A673 (cell line): Measurements from ENCODE around the gene ATOH8. TPM values are rescaled to one million over a fixed set of nuclear protein-coding genes. Genes with fewer than 3 reads are reported as not detected.

ENCODE experiments used
- BruUV-seq: library from RNA; stranded (reverse); fragments of 400-500 nt; replicated peaks from 2 replicates; lab custom pipeline; 2021; lab: Mats Ljungman, UMichigan
- CTCF ChIA-PET: fragments of 300-600 bp; sonication (Branson Sonifier 250); formaldehyde crosslinking; loops from one replicate; lab custom pipeline; 2022; ENCODE audit warnings: antibody characterized with exemption; lab: Charles Lee
- POLR2A ChIA-PET: fragments of 300-600 bp; sonication (Branson Sonifier 250); formaldehyde crosslinking; loops from one replicate; lab custom pipeline; 2022; ENCODE audit warnings: antibody characterized with exemption; ENCODE audit not compliant: low non-redundant PET; lab: Charles Lee
- DNase-seq: peaks from one replicate; pipeline ENCODE4 v3.0.0-alpha.2; 2015; ENCODE audit warnings: low spot score
- H3K27ac ChIP-seq: fragments of 200-600 bp; sonication (generic); 2 replicates; pipeline ENCODE4 v1.5.1; 2016; ENCODE audit warnings: mixed run types, low read depth, mild to moderate bottlenecking, mixed read lengths, antibody characterized with exemption, low read length; ENCODE audit not compliant: poor library complexity, severe bottlenecking
- H3K27me3 ChIP-seq: fragments of 200-600 bp; sonication (generic); replicated peaks from 2 replicates; pipeline ENCODE4 v1.6.1; 2017; ENCODE audit warnings: mixed run types, low read depth, mild to moderate bottlenecking, mixed read lengths, antibody characterized with exemption, low read length; ENCODE audit not compliant: insufficient read depth, poor library complexity
- H3K36me3 ChIP-seq: fragments of 200-600 bp; sonication (generic); 2 replicates; pipeline ENCODE4 v1.6.1; 2016; ENCODE audit warnings: mixed run types, mild to moderate bottlenecking, mixed read lengths, antibody characterized with exemption, low read length; ENCODE audit not compliant: insufficient read depth, poor library complexity, severe bottlenecking
- H3K4me1 ChIP-seq: fragments of 200-600 bp; sonication (generic); 2 replicates; pipeline ENCODE4 v1.6.1; 2017; ENCODE audit warnings: mixed run types, mild to moderate bottlenecking, mixed read lengths, antibody characterized with exemption, low read length; ENCODE audit not compliant: insufficient read depth, poor library complexity, severe bottlenecking
- H3K4me3 ChIP-seq: fragments of 200-600 bp; sonication (generic); 2 replicates; pipeline ENCODE4 v1.5.1; 2016; ENCODE audit warnings: low read depth, mixed run types, mild to moderate bottlenecking, mixed read lengths, low read length; ENCODE audit not compliant: poor library complexity, severe bottlenecking
- H3K9me3 ChIP-seq: fragments of 200-600 bp; sonication (generic); 2 replicates; pipeline ENCODE4 v1.6.1; 2016; ENCODE audit warnings: mixed run types, low read depth, mild to moderate bottlenecking, mixed read lengths, antibody characterized with exemption, low read length; ENCODE audit not compliant: poor library complexity, severe bottlenecking
- EZH2 ChIP-seq: fragments of 200-600 bp; sonication (generic); IDR thresholded peaks from 2 replicates; pipeline ENCODE4 v1.6.1; 2017; ENCODE audit warnings: borderline replicate concordance, low read depth, mild to moderate bottlenecking, mixed read lengths, antibody characterized with exemption, low read length; ENCODE audit not compliant: poor library complexity, severe bottlenecking
- intact Hi-C: fragments of 100-400 bp; cut with micrococcal nuclease; formaldehyde crosslinking; loops from one replicate; pipeline ENCODE4 v1.10.0; 2022; ENCODE audit not compliant: unreplicated experiment
- total RNA-seq: library from RNA; stranded (reverse); gene quantifications from 2 replicates; pipeline ENCODE4 v1.2.3, GENCODE V29; 2021
- TF ChIP-seq, protein P1 (sequence below): fragments of 300-800, 200-600 bp; sonication (generic); conservative IDR thresholded peaks from 2 replicates; pipeline ENCODE4 v1.5.1; 2017; ENCODE audit warnings: low read depth, mild to moderate bottlenecking, antibody characterized with exemption, low read length, moderate library complexity, mixed read lengths

ATOH8 gene
- total RNA-seq, 1 experiment from 2014 or later = 4.6 TPM

DNA sequence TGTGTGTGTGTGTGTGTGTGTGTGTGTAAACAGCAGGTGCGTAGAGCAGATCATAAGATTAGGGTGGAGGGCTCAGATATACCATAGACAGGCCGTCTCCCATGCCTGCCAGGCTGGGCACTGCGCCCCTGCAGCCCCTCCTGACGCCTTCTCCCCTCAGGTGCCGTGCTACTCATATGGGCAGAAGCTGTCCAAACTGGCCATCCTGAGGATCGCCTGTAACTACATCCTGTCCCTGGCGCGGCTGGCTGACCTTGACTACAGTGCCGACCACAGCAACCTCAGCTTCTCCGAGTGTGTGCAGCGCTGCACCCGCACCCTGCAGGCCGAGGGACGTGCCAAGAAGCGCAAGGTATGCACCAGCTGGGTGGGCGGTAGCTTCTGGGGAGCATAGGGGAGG lies 10.0 kb downstream of the ATOH8 start:
- BruUV-seq = no TSS peak
- TF ChIP-seq EZH2 = no peak
- TF ChIP-seq, protein P1, sequence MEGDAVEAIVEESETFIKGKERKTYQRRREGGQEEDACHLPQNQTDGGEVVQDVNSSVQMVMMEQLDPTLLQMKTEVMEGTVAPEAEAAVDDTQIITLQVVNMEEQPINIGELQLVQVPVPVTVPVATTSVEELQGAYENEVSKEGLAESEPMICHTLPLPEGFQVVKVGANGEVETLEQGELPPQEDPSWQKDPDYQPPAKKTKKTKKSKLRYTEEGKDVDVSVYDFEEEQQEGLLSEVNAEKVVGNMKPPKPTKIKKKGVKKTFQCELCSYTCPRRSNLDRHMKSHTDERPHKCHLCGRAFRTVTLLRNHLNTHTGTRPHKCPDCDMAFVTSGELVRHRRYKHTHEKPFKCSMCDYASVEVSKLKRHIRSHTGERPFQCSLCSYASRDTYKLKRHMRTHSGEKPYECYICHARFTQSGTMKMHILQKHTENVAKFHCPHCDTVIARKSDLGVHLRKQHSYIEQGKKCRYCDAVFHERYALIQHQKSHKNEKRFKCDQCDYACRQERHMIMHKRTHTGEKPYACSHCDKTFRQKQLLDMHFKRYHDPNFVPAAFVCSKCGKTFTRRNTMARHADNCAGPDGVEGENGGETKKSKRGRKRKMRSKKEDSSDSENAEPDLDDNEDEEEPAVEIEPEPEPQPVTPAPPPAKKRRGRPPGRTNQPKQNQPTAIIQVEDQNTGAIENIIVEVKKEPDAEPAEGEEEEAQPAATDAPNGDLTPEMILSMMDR = no peak
- DNase-seq = no peak
- POLR2A ChIA-PET = no interaction called here
- H3K36me3 ChIP-seq = no peaks in the 10 kb centered on the region
- intact Hi-C loops = no loop called here
- CTCF ChIA-PET = interaction anchor here (1.2 kb wide), 1 partner anchor 15 kb away, joined by 3 read pairs; no protein-coding TSS in a partner anchor
- no peaks in the 10 kb centered on the region for H3K9me3 ChIP-seq
- peaks cover 43% of the 10 kb centered on the region for H3K4me1 ChIP-seq
- no peaks in the 10 kb centered on the region for H3K27me3 ChIP-seq
- H3K4me3 ChIP-seq = no peak overlapping the region
- H3K27ac ChIP-seq = no peak overlapping the region

DNA sequence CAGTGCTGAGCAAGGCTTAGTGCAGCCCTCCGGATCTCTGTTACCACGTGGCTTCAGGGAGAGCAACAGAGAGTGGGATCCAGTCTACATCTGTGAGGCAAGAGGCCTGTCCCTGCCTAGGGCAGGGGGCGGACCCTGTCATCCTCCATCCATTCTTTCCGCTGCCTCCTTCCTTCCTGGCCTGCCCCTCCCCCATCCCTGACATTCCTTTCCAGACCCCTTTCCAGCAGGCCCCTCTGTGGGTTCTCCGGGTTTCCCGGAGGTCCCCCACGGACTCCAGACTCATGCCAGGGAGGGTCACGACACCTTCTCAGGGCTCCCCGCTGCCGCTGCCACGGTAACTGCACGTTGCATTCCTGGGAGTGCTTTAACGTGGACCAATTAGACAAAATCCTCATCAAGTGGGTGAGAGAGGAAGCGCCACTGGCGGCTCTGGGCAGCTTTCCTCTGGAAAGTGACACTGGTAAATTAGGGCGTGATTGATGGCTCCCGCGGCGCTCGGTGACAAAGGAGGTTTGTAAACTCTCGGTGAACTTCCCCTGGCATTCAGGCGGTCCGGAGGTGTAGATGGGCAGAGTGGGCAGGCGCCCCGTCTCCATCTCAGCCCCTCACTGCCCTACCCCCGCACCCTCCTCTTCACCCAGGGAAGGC lies 11.4 kb downstream of the ATOH8 start:
- Histone ChIP-seq H3K36me3 (no peaks in the 10 kb centered on the region), H3K4me3 (peak overlapping the region; percentile 15), H3K9me3 (no peaks in the 10 kb centered on the region), H3K27me3 (no peaks in the 10 kb centered on the region), H3K4me1 (peaks cover 57% of the 10 kb centered on the region), H3K27ac (peak overlapping the region; percentile 40)
- POLR2A ChIA-PET = no interaction called here
- CTCF ChIA-PET = no interaction called here
- TF ChIP-seq, protein P1 = no peak
- no peak for TF ChIP-seq EZH2
- BruUV-seq = no TSS peak
- peak; percentile 89 for DNase-seq
- intact Hi-C loops = no loop called here

DNA sequence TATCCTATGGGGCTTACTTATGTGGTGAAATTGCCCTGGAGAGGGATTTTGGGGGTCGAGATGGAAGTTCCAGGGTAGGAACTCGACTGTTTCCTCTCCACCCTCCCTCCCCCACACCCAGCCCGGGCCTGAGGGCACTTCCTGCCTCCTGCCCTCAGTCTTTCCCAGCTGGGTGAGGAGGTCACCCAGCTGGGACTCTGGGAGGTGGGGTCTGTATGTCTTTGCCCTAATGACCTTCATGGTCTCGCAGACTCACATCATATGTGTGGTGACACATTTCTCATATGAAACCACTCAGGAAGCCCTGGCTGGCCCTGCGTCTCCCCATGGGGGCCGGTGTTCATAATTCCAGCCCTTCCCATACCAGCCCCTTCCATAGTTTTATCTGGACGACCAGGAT lies 12.4 kb downstream of the ATOH8 start:
- Histone ChIP-seq H3K9me3 (no peaks in the 10 kb centered on the region), H3K4me1 (peaks cover 67% of the 10 kb centered on the region), H3K27me3 (no peaks in the 10 kb centered on the region), H3K27ac (no peak overlapping the region), H3K36me3 (no peaks in the 10 kb centered on the region), H3K4me3 (no peak overlapping the region)
- ChIA-PET POLR2A (no interaction called here), CTCF (no interaction called here)
- no TSS peak for BruUV-seq
- no peak for TF ChIP-seq EZH2
- TF ChIP-seq, protein P1 = no peak
- intact Hi-C loops = no loop called here
- no peak for DNase-seq
